ENCODE measurements around the gene SLC35E3. TPM values are rescaled to one million over a fixed set of nuclear protein-coding genes. Genes with fewer than 3 reads are reported as not detected.

The SLC35E3 gene
- total RNA-seq, 1 experiment from 2014 or later: 4.9 TPM

- Histone ChIP-seq H3K27me3 (ENCODE audit: insufficient read depth, low read length) (no peaks in the 10 kb centered on the region), H3K9me2 (ENCODE audit: insufficient read depth) (no peaks in the 10 kb centered on the region), H3K27ac (ENCODE audit: low read depth, low read length) (no peak overlapping the region), H3K9me3 (ENCODE audit: control insufficient read depth in 1 of 2, insufficient read depth in 1 of 2, low read depth in 1 of 2, low read length in 2 of 2) (no peaks in the 10 kb centered on the region), H3K4me2 (ENCODE audit: low read length) (no peak overlapping the region), H3K9ac (ENCODE audit: low read length) (no peak overlapping the region), H4K20me1 (ENCODE audit: insufficient read depth) (no peaks in the 10 kb centered on the region), H2AFZ (ENCODE audit: low read depth, low read length, poor library complexity, severe bottlenecking) (no peak overlapping the region), H3K79me2 (ENCODE audit: insufficient read depth, low read length) (peaks cover 12% of the 10 kb centered on the region; the same call in 1 of the 2 replicates), H3K4me1 (ENCODE audit: control insufficient read depth in 1 of 2, insufficient read depth in 2 of 2, low read length in 2 of 2) (peaks cover 0 to 10% of the 10 kb centered on the region in 2 experiments; a peak in 1 of 4 replicates), H3K36me3 (ENCODE audit: control insufficient read depth in 1 of 2, insufficient read depth in 2 of 2, low read length in 2 of 2) (peaks cover 9 to 12% of the 10 kb centered on the region in 2 experiments; a peak in 2 of 4 replicates), H3K4me3 (replicated peaks in 1 of 2; ENCODE audit: low read depth in 1 of 2, low read length in 2 of 2) (no peak overlapping the region)
- POLR2A ChIA-PET: no interaction called here
- no peak for TF ChIP-seq SRF (IDR thresholded peaks at IDR 0.05; ENCODE audit: low read depth)
- TF ChIP-seq, protein P1, sequence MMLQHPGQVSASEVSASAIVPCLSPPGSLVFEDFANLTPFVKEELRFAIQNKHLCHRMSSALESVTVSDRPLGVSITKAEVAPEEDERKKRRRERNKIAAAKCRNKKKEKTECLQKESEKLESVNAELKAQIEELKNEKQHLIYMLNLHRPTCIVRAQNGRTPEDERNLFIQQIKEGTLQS (IDR thresholded peaks at IDR 0.05): no peak
- no peak for TF ChIP-seq ZFX (IDR thresholded peaks at IDR 0.05)
- no peak for TF ChIP-seq ZNF274 (IDR thresholded peaks at IDR 0.05; ENCODE audit: low read depth, low read length)
- no peak for TF ChIP-seq EGR1 (IDR thresholded peaks at IDR 0.05; ENCODE audit: low read depth)
- TF ChIP-seq MAX (IDR thresholded peaks at IDR 0.05): no peak
- BruUV-seq (replicated peaks): no TSS peak
- RAD21 ChIA-PET (ENCODE audit: low non-redundant PET in 1 of 2, low total read pairs in 2 of 2, uncharacterized antibody in 2 of 2, unreplicated experiment in 2 of 2): no interaction called here
- CTCF ChIA-PET: no interaction called here
- ATAC-seq: no peak
- no peak for DNase-seq (ENCODE audit: low read depth, low spot score)
- intact Hi-C loops (cut with micrococcal nuclease): no loop called here
These were observed 4.5 kb downstream of the SLC35E3 start for GRCh38 chr12:68750506-68750905.

GRCh38 chr12:68755536-68756243, 9.7 kb downstream of the SLC35E3 start:
- intact Hi-C loops (cut with micrococcal nuclease): no loop called here
- RAD21 ChIA-PET (ENCODE audit: low non-redundant PET in 1 of 2, low total read pairs in 2 of 2, uncharacterized antibody in 2 of 2, unreplicated experiment in 2 of 2): no interaction called here

More at GRCh38 chr12:68755536-68756243, 9.7 kb downstream of the SLC35E3 start:
- ChIA-PET POLR2A (no interaction called here), CTCF (no interaction called here)
- H3K9ac ChIP-seq (ENCODE audit: low read length): no peak overlapping the region
- BruUV-seq (replicated peaks): no TSS peak
- DNase-seq (ENCODE audit: low read depth, low spot score): no peak
- TF ChIP-seq ZBTB33 (IDR thresholded peaks at IDR 0.05; ENCODE audit: extremely low read depth, insufficient replicate concordance, low read length) (no peak), CBX3 (IDR thresholded peaks at IDR 0.05; ENCODE audit: low read depth) (no peak), ZFX (IDR thresholded peaks at IDR 0.05) (no peak), JUND (IDR thresholded peaks at IDR 0.05) (no peak), TCF7L2 (IDR thresholded peaks at IDR 0.05; ENCODE audit: borderline replicate concordance, extremely low read depth, insufficient read depth, insufficient read length) (no peak), CEBPB (IDR thresholded peaks at IDR 0.05; ENCODE audit: low read depth) (no peak), ELF1 (IDR thresholded peaks at IDR 0.05; ENCODE audit: borderline replicate concordance, low read depth) (no peak), FOSL1 (IDR thresholded peaks at IDR 0.05; ENCODE audit: low read depth) (no peak)
- TF ChIP-seq, protein P2, sequence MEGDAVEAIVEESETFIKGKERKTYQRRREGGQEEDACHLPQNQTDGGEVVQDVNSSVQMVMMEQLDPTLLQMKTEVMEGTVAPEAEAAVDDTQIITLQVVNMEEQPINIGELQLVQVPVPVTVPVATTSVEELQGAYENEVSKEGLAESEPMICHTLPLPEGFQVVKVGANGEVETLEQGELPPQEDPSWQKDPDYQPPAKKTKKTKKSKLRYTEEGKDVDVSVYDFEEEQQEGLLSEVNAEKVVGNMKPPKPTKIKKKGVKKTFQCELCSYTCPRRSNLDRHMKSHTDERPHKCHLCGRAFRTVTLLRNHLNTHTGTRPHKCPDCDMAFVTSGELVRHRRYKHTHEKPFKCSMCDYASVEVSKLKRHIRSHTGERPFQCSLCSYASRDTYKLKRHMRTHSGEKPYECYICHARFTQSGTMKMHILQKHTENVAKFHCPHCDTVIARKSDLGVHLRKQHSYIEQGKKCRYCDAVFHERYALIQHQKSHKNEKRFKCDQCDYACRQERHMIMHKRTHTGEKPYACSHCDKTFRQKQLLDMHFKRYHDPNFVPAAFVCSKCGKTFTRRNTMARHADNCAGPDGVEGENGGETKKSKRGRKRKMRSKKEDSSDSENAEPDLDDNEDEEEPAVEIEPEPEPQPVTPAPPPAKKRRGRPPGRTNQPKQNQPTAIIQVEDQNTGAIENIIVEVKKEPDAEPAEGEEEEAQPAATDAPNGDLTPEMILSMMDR (IDR thresholded peaks at IDR 0.05 in 2 of 3, conservative IDR thresholded peaks at IDR 0.05 in 1 of 3; ENCODE audit: borderline replicate concordance in 1 of 3, insufficient read depth in 1 of 3, low read depth in 2 of 3, low read length in 2 of 3): no peak
- TF ChIP-seq, protein P1 (IDR thresholded peaks at IDR 0.05): no peak
- no peaks in the 10 kb centered on the region for H3K79me2 ChIP-seq (ENCODE audit: insufficient read depth, low read length)
- ATAC-seq: no peak
- H4K20me1 ChIP-seq (ENCODE audit: insufficient read depth): no peaks in the 10 kb centered on the region
- no peak overlapping the region for H2AFZ ChIP-seq (ENCODE audit: low read depth, low read length, poor library complexity, severe bottlenecking)
- H3K9me3 ChIP-seq (ENCODE audit: control insufficient read depth in 1 of 2, insufficient read depth in 1 of 2, low read depth in 1 of 2, low read length in 2 of 2): no peaks in the 10 kb centered on the region
- no peak overlapping the region for H3K27ac ChIP-seq (ENCODE audit: low read depth, low read length)
- no peaks in the 10 kb centered on the region for H3K27me3 ChIP-seq (ENCODE audit: insufficient read depth, low read length)
- H3K9me2 ChIP-seq (ENCODE audit: insufficient read depth): no peaks in the 10 kb centered on the region
- H3K4me1 ChIP-seq (ENCODE audit: control insufficient read depth in 1 of 2, insufficient read depth in 2 of 2, low read length in 2 of 2): no peaks in the 10 kb centered on the region
- no peak overlapping the region for H3K4me2 ChIP-seq (ENCODE audit: low read length)
- H3K36me3 ChIP-seq (ENCODE audit: control insufficient read depth in 1 of 2, insufficient read depth in 2 of 2, low read length in 2 of 2): peaks cover 12 to 17% of the 10 kb centered on the region in 2 experiments; a peak in 3 of 4 replicates
- H3K4me3 ChIP-seq (replicated peaks in 1 of 2; ENCODE audit: low read depth in 1 of 2, low read length in 2 of 2): no peak overlapping the region

Measured in HCT116 (cell line).